ENCODE data around the gene HIC1. TPM values are rescaled to one million over a fixed set of nuclear protein-coding genes. Genes with fewer than 3 reads are reported as not detected.

The HIC1 gene
- total and polyA plus RNA-seq, 9 donors = 3.9 to 108 (median 60.8) TPM

GRCh38 chr17:2050300-2051060 is 4.4 kb upstream of the HIC1 start:
- H3K4me3 ChIP-seq = peak overlapping the region; percentile 53
- H3K9me3 ChIP-seq = no peaks in the 10 kb centered on the region
- H3K4me1 ChIP-seq (ENCODE audit: insufficient read depth) = peaks cover 10% of the 10 kb centered on the region
- no peaks in the 10 kb centered on the region for H3K36me3 ChIP-seq
- WGBS, 3 donors = 1% methylated on average over 27 to 88 of the region's 88 CpGs
- TF ChIP-seq POLR2A (IDR thresholded peaks at IDR 0.05) (peak; percentile 14), EP300 (IDR thresholded peaks at IDR 0.05) (no peak)
- H3K27me3 ChIP-seq = no peaks in the 10 kb centered on the region
- intact Hi-C loops (cut with DNase I) = no loop called here
- peak; percentile 84 to 93 (median 93) for DNase-seq
- peak overlapping the region; percentile 46 to 68 for H3K27ac ChIP-seq

- 15 to 40% (median 20%) methylated on average over 36 to 81 of the region's 81 CpGs for WGBS, 3 donors
- Histone ChIP-seq H3K36me3 (no peaks in the 10 kb centered on the region), H3K9me3 (no peaks in the 10 kb centered on the region), H3K4me3 (peak overlapping the region; percentile 53), H3K27me3 (no peaks in the 10 kb centered on the region), H3K4me1 (ENCODE audit: insufficient read depth) (peaks cover 11% of the 10 kb centered on the region), H3K27ac (peak overlapping the region; percentile 33 to 68)
- no peak for TF ChIP-seq EP300 (IDR thresholded peaks at IDR 0.05)
- no peak for TF ChIP-seq CTCF (IDR thresholded peaks at IDR 0.05)
- TF ChIP-seq POLR2A (IDR thresholded peaks at IDR 0.05) = no peak
- intact Hi-C loops (cut with DNase I) = no loop called here
- peak; percentile 43 to 76 (median 68) for DNase-seq
Observed at GRCh38 chr17:2051061-2051932, 3.6 kb upstream of the HIC1 start.

GRCh38 chr17:2051933-2052559 is 2.9 kb upstream of the HIC1 start:
- peak in 2 of 5 donors; percentile 31 to 70 for DNase-seq
- H3K27me3 ChIP-seq = no peaks in the 10 kb centered on the region
- no peaks in the 10 kb centered on the region for H3K36me3 ChIP-seq
- intact Hi-C loops (cut with DNase I) = loop anchor here in 1 of 4 donors (2.0 kb wide), 1 partner anchor 127 kb away; no protein-coding TSS in a partner anchor
- peaks cover 13% of the 10 kb centered on the region for H3K4me1 ChIP-seq (ENCODE audit: insufficient read depth)
- TF ChIP-seq EP300 (IDR thresholded peaks at IDR 0.05) (no peak), POLR2A (IDR thresholded peaks at IDR 0.05) (no peak), CTCF (IDR thresholded peaks at IDR 0.05) (no peak)
- H3K9me3 ChIP-seq = no peaks in the 10 kb centered on the region
- no peak overlapping the region for H3K4me3 ChIP-seq
- 62 to 80% (median 77%) methylated on average over 14 of the region's 14 CpGs for WGBS, 3 donors
- H3K27ac ChIP-seq = peak overlapping the region; percentile 14 to 33

- H3K27ac ChIP-seq = peak overlapping the region; percentile 89 to 98
- WGBS, 3 donors = 7 to 11% (median 10%) methylated on average over 57 to 84 of the region's 84 CpGs
- intact Hi-C loops (cut with DNase I) = loop anchor here in 3 of 4 donors (1.0 to 2.0 kb wide), 3 partner anchors 125 to 192 kb away; no protein-coding TSS in a partner anchor
- peak; percentile 89 to 93 (median 92) for DNase-seq
- no peaks in the 10 kb centered on the region for H3K27me3 ChIP-seq
- no peaks in the 10 kb centered on the region for H3K36me3 ChIP-seq
- peak; percentile 38 for TF ChIP-seq POLR2A (IDR thresholded peaks at IDR 0.05)
- no peak for TF ChIP-seq EP300 (IDR thresholded peaks at IDR 0.05)
- peak; percentile 61 to 94 (median 87) for TF ChIP-seq CTCF (IDR thresholded peaks at IDR 0.05)
- no peaks in the 10 kb centered on the region for H3K9me3 ChIP-seq
- peaks cover 13% of the 10 kb centered on the region for H3K4me1 ChIP-seq (ENCODE audit: insufficient read depth)
- peak overlapping the region; percentile 41 for H3K4me3 ChIP-seq
Observed at GRCh38 chr17:2053380-2054261, 1.3 kb upstream of the HIC1 start.
